Activated CD8-positive, alpha-beta memory T cell treated with anti-CD3 and anti-CD28 coated beads, Interleukin-2, amount 50 U/mL, for 1 hour (primary cell): ENCODE measurements around the gene ICE2.
"Not testable (repeated sequence)": the region's sequence is repeated elsewhere in the genome, so short reads cannot be mapped to it uniquely, and the experiment has no call there.

ENCODE experiments used
- DNase-seq: peaks from one replicate; pipeline ENCODE4 v3.0.0-alpha.2; 2020; ENCODE audit errors: extremely low read depth

Gene ICE2

GRCh38 chr15:60410350-60410749, 68.6 kb downstream of the ICE2 start:
- not testable (repeated sequence) for DNase-seq

- no peak for DNase-seq
Measured at GRCh38 chr15:60408463-60408981, 70.4 kb downstream of the ICE2 start.

GRCh38 chr15:60407415-60407805, 71.5 kb downstream of the ICE2 start:
- no peak for DNase-seq

DNA sequence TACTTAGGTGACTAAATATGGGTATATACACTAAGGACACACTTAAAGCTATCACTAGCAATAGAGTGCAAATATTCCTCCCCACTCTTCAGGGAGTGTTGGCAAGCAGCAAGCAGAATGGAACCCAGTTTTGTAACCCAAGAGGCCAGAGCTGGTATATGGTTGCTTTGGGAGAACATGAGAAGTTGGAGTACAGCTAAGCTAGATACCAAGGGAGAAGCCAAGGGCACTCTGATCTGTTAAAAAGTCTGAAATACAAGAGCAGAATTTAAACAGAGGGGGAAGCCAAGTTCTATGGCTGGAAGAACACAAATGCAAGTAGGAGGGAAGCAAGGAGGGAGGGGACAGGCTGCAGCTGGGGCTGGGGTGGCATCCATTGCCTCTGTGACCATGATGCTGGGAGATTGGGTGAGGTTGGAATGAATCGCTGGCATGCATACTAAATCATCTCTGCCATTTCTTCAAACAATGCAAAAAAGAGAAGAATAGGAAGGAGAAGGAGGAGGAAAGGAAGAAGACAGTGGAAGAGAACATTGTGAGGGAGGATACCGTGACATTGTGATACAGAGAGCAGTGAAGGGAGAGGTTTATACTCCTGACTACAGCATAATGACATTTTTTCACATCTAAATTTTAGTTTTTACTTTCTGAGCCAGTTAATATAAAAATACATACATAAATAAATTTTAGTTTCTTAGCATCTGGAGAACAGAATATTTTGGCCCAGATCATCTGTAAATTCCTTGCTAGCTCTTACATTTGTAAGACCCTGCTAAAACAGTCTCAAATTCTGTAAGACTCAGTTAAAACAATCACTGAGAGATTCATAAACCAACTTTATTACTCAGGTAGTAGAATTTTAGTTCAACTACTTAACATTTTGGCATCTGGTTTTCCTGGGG, 72.2 kb downstream of the ICE2 start:
- DNase-seq, result no peak

DNA sequence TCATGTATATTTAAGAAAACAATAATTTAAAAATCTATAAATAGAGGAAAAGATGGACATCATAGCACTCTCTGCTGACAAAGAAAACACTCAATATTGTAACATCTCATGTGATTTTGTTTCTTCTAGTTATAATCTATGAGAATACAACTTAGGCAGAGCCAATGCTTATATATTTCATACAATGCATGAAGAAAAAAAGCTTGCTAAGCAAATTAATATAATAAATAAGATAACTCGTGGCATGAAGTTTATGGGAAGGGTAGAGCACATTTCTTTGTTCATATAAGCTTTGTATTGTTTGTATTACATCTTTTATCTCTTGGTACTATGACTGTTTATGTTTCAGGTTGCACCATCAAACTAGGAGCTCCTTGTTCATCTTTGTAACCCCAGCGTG, 73.5 kb downstream of the ICE2 start:
- no peak for DNase-seq

DNA sequence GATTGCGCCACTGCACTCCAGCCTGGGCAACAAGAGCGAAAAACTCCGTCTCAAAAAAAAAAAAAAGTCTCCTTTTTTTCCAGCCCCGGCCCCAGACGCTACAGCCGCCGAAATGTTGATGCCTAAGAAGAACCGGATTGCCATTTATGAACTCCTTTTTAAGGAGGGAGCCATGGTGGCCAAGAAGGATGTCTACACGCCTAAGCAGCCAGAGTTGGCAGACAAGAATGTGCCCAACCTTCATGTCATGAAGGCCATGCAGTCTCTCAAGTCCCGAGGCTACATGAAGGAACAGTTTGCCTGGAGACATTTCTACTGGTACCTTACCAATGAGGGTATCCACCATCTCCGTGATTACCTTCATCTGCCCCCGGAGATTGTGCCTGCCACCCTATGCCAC, 74.6 kb downstream of the ICE2 start:
- not testable (repeated sequence) for DNase-seq

DNA sequence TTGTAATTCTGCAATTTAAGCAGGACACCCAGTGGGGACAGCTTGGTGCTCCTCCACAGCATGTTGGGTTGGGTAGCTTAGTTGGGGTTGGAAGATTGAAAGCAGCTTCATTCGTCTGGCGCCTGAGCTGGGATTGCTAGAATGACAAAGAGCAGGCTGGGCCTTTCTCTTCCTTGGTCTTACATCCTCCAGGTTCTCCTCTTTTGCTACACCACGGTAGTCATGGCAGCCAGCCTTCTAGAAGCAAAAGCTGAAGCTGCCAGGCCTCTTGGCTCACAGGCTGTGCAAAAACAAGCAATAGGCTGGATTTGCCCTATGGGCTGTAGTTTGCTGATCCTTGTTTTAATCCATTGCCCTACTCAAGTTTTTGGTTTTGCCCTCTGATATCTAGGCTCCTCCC, 78.0 kb downstream of the ICE2 start:
- no peak for DNase-seq

- DNase-seq, result no peak
Measured at GRCh38 chr15:60399931-60400330, 79.0 kb downstream of the ICE2 start.

GRCh38 chr15:60399246-60399915, 79.6 kb downstream of the ICE2 start:
- DNase-seq, result no peak

- peak; percentile 73 for DNase-seq
Measured at GRCh38 chr15:60397772-60398445, 81.0 kb downstream of the ICE2 start, which contains the start of gene ANXA2. ANXA2 (minus strand) TSS chr15:60397986; CDS start chr15:60386075, 11,911 bp downstream.

DNA sequence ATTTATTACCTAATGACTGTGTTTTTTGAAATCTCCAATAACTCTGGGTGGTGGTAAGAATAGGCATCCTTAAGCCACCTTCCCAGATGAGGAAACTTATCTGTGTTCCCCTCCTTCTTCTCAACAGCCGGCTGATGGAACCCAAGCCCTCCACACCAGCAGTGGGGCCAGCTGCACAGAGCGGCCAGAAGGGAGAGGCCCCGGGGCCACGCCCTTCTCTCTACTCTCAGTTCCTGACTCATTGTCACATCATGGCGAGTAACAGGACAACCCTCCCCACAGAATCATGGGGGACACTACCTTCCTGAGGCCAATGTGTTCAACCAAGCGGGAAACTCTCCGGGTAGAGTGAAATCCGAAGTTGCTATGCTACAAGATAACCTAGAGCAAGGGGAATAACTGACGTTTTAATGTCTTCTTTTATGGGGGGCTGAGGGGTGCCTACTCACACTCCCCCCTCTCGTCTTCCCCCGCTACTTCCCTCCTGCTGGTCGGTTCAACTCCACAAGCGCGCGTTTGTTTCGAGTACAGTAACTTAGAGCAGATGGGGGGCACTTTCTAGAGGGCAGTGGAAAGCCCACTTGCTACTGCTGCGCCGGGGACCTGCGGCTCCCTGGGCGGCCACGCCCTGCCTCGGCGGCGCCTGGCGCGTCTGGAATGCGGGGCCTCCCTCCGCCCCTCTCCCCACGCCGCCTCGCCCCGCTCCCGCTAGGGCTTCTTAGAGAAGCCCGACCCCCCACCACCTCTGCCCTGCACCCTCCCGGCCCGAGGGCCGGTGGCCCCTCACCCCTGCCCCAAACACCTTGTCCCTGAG, 81.8 kb downstream of the ICE2 start:
- no peak for DNase-seq

- DNase-seq, result no peak
Measured at GRCh38 chr15:60396560-60396957, 82.4 kb downstream of the ICE2 start.

DNA sequence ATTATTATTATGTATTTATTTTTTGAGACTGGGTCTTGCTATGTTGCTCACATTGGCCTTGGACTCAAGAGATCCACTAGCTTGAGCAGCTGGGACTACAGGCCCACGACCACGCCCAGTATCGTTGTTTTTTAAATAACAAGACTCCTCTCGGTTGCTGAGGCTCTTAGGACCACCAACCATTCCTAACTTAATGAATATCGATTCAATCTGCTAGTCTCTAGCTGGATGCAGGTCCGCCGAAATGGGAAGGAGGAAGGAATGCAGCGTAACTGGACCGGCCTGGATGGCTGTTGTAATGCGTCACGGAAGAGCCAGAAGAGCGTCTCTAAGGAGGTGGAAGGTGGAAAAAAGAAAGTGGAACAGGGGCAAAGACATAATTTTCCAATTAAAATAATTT, 82.8 kb downstream of the ICE2 start:
- DNase-seq, result no peak

DNA sequence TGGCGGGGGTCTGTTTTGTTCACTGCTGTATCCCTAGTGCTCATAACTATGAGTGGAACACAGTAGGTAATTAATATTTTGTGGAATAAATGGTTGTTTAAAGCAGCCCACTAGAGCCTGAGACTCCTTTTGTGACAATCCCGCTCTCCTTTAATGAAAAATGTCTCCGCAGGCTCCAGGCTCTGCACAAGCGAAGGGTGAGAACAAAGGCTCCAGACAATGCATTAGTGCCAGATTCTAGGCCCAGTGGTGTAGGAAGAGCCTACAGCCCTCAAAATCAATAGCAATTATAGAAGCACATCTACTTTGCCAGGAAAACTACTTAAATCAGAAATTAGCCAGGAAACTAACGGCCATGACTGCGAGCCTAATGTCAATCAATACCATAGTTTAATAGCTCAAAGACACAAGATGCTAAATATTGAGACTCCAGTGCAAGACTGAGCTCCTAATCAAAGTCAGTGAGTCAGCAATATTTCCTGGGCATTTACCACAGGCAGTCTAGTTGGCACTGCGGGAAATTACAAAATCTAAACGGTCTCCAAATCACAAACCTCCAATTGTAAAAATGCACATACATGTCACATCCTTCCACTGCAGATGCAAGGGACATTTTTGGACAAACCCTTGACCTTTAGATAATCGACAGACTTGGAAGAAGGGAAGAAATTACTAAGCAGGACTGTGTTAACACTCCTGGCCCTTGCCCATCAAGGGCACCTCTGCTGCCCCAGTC, 83.5 kb downstream of the ICE2 start:
- no peak for DNase-seq

- no peak for DNase-seq
Measured at GRCh38 chr15:60394689-60395097, 84.2 kb downstream of the ICE2 start.

DNA sequence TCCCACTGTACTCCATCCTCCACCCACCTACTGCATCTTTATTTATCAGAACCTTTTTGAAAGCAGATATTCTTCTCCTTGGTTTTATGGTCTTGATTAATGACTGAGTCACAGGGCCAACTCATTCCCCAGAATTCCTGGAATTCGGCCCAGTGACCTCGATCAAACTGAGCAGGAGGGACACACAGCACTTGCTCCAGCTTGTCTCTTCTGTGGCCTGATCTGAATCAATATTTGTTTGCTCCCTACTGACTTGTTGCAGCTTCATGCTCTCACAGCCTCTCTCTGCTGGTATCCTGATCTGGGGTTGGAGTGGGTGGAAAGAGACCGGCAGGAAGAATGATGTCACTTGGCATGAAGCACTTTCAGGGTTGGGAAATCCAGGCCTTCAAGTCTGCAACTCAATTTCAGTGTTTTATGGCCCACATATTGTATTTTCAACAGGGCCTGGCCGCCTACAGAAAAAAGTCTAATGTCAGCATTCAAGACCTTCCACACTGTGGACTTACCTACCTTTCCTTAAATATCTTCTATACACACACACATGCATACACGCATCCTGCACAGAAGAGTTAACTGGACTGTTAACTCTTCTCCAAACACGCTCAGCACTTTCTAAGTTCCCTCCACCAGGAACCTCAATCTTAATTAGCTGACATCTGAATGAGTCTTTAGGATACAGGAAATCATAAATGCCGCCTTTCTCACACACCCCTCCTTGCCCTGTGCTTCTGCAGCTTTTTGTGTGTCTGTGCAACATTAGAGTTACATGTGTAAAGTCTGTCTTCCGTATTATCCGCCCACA, 85.8 kb downstream of the ICE2 start:
- DNase-seq, result no peak

GRCh38 chr15:60392601-60392985, 86.3 kb downstream of the ICE2 start:
- no peak for DNase-seq

- no peak for DNase-seq
Measured at GRCh38 chr15:60391722-60392315, 87.1 kb downstream of the ICE2 start.

DNA sequence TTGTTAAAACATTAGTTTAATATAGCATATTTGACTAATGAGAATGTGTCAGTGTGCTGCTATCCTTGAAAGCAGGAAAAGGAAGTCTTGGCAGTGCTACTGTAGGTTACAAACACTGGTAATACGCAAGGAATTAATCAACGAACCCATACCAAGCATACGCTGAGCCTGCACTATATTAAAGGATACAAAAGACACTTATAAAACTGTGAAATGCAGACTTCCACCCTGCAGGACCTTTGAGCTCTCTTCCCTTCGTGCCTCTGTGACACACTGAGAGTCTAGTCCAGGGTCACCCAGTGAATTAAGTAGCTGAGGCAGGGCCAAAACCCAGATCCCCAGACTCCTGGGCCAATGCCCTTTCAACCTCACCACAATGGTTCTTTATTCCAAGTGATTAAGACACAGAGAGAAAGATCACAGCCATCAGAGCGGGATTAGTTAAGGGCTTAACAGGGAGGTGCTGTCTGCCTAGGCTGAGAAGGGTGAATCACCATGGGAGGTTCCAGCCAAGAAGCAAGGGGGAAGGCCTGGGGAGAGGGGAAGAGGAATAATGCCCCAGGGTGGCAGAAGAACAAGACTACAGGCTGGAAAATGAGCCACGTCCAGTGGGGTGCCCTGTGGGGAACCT, 88.0 kb downstream of the ICE2 start:
- DNase-seq, result no peak
